MM.1S (cell line): Measurements from ENCODE around the gene ITSN2.

Source experiments
- DNase-seq: peaks from one replicate; pipeline ENCODE4 v3.0.0-alpha.2; 2015
- H2AFZ ChIP-seq: fragments of 300-600 bp; sonication (generic); 2 replicates; pipeline ENCODE4 v1.6.0; 2016; ENCODE audit warnings: antibody characterized with exemption, low read length
- H3F3A ChIP-seq: fragments of 300-600 bp; sonication (generic); 2 replicates; pipeline ENCODE4 v1.6.1; 2016; ENCODE audit warnings: mild to moderate bottlenecking, antibody characterized with exemption, low read length, moderate library complexity, mixed read lengths; ENCODE audit not compliant: insufficient read depth
- H3K27ac ChIP-seq: fragments of 300-600 bp; sonication (generic); 2 replicates; pipeline ENCODE4 v1.5.1; 2016; ENCODE audit warnings: mild to moderate bottlenecking, low read length
- H3K27me3 ChIP-seq: fragments of 300-600 bp; sonication (generic); replicated peaks from 2 replicates; pipeline ENCODE4 v1.6.0; 2016; ENCODE audit warnings: low read length; ENCODE audit not compliant: insufficient read depth
- H3K36me3 ChIP-seq: fragments of 300-600 bp; sonication (generic); replicated peaks from 2 replicates; pipeline ENCODE4 v1.6.1; 2016; ENCODE audit warnings: mild to moderate bottlenecking, low read length, mixed read lengths; ENCODE audit not compliant: insufficient read depth
- H3K4me1 ChIP-seq: fragments of 300-600 bp; sonication (generic); 2 replicates; pipeline ENCODE4 v1.6.1; 2016; ENCODE audit warnings: low read length, mixed read lengths
- H3K4me2 ChIP-seq: fragments of 300-600 bp; sonication (generic); 2 replicates; pipeline ENCODE4 v1.6.0; 2016; ENCODE audit warnings: low read depth, low read length
- H3K4me3 ChIP-seq: fragments of 300-600 bp; sonication (generic); 2 replicates; pipeline ENCODE4 v1.5.1; 2016; ENCODE audit warnings: low read length, mixed read lengths
- H3K79me2 ChIP-seq: fragments of 300-600 bp; sonication (generic); 2 replicates; pipeline ENCODE4 v1.6.1; 2016; ENCODE audit warnings: mixed run types, low read length, mixed read lengths
- H3K9ac ChIP-seq: fragments of 300-600 bp; sonication (generic); 2 replicates; pipeline ENCODE4 v1.6.1; 2016; ENCODE audit warnings: low read length, mixed read lengths
- H3K9me2 ChIP-seq: fragments of 300-600 bp; sonication (generic); replicated peaks from 2 replicates; pipeline ENCODE4 v1.6.1; 2016; ENCODE audit warnings: mild to moderate bottlenecking, low read length, mixed read lengths; ENCODE audit not compliant: insufficient read depth
- H3K9me3 ChIP-seq: fragments of 300-600 bp; sonication (generic); replicated peaks from 2 replicates; pipeline ENCODE4 v1.6.1; 2016; ENCODE audit warnings: mild to moderate bottlenecking, low read length, mixed read lengths; ENCODE audit not compliant: insufficient read depth
- H4K20me1 ChIP-seq: fragments of 300-600 bp; sonication (generic); 2 replicates; pipeline ENCODE4 v1.6.1; 2016; ENCODE audit warnings: mild to moderate bottlenecking, low read length, moderate library complexity, mixed read lengths; ENCODE audit not compliant: insufficient read depth
- CTCF ChIP-seq: fragments of 300-600 bp; sonication (generic); IDR thresholded peaks from 2 replicates; pipeline ENCODE4 v1.5.1; 2016; ENCODE audit warnings: antibody characterized with exemption, low read length, mixed read lengths
- EZH2 ChIP-seq: fragments of 300-600 bp; sonication (generic); optimal IDR thresholded peaks from 2 replicates; pipeline ENCODE3; 2017; ENCODE audit warnings: low read depth, mild to moderate bottlenecking, antibody characterized with exemption, low read length, mixed read lengths
- EZH2phosphoT487 ChIP-seq: fragments of 300-600 bp; sonication (generic); IDR thresholded peaks from 2 replicates; pipeline ENCODE4 v1.6.1; 2018; ENCODE audit warnings: antibody characterized with exemption, low read length

The ITSN2 gene

GRCh38 chr2:24272907-24273306, 87.4 kb downstream of the ITSN2 start:
- no peak overlapping the region for H3K27ac ChIP-seq
- H3K36me3 ChIP-seq = peaks cover 2% of the 10 kb centered on the region; the same call in 1 of the 2 replicates
- H3K9me2 ChIP-seq = no peaks in the 10 kb centered on the region
- H3K79me2 ChIP-seq = no peaks in the 10 kb centered on the region
- H3K4me2 ChIP-seq = no peak overlapping the region
- no peaks in the 10 kb centered on the region for H3F3A ChIP-seq
- H3K9ac ChIP-seq = no peak overlapping the region
- no peaks in the 10 kb centered on the region for H3K9me3 ChIP-seq
- no peaks in the 10 kb centered on the region for H3K27me3 ChIP-seq
- no peak overlapping the region for H2AFZ ChIP-seq
- no peak overlapping the region for H3K4me3 ChIP-seq
- no peaks in the 10 kb centered on the region for H3K4me1 ChIP-seq
- TF ChIP-seq EZH2phosphoT487 (no peak), EZH2 (no peak), CTCF (no peak)
- DNase-seq = no peak
- no peaks in the 10 kb centered on the region for H4K20me1 ChIP-seq

- no peak overlapping the region for H3K27ac ChIP-seq
- TF ChIP-seq EZH2phosphoT487 (no peak), CTCF (no peak), EZH2 (no peak)
- no peaks in the 10 kb centered on the region; the same call in 1 of the 2 replicates for H3K36me3 ChIP-seq
- H3K4me2 ChIP-seq = no peak overlapping the region
- H3K27me3 ChIP-seq = no peaks in the 10 kb centered on the region
- H3K4me1 ChIP-seq = no peaks in the 10 kb centered on the region
- H4K20me1 ChIP-seq = no peaks in the 10 kb centered on the region
- H3K4me3 ChIP-seq = no peak overlapping the region
- no peaks in the 10 kb centered on the region for H3K79me2 ChIP-seq
- DNase-seq = no peak
- no peaks in the 10 kb centered on the region for H3F3A ChIP-seq
- no peak overlapping the region for H3K9ac ChIP-seq
- H3K9me2 ChIP-seq = no peaks in the 10 kb centered on the region
- no peaks in the 10 kb centered on the region for H3K9me3 ChIP-seq
- no peak overlapping the region for H2AFZ ChIP-seq
Measured at GRCh38 chr2:24272161-24272802, 88.1 kb downstream of the ITSN2 start.

GRCh38 chr2:24269265-24269664, 91.1 kb downstream of the ITSN2 start:
- Histone ChIP-seq H3K27me3 (no peaks in the 10 kb centered on the region), H3K4me2 (no peak overlapping the region), H3K9me3 (no peaks in the 10 kb centered on the region), H4K20me1 (no peaks in the 10 kb centered on the region), H2AFZ (no peak overlapping the region), H3K27ac (no peak overlapping the region), H3K79me2 (no peaks in the 10 kb centered on the region), H3K9me2 (no peaks in the 10 kb centered on the region), H3K36me3 (no peaks in the 10 kb centered on the region; the same call in 1 of the 2 replicates), H3K9ac (no peak overlapping the region), H3K4me3 (no peak overlapping the region), H3K4me1 (no peaks in the 10 kb centered on the region), H3F3A (no peaks in the 10 kb centered on the region)
- no peak for TF ChIP-seq CTCF
- TF ChIP-seq EZH2 = no peak
- no peak for TF ChIP-seq EZH2phosphoT487
- no peak for DNase-seq
